HUES48 (cell line): ENCODE results near the gene IGSF9B.

Experiments
- H3K27ac ChIP-seq: one replicate; pipeline ENCODE4 v1.7.0; 2013; ENCODE audit warnings: low read depth, low read length, inconsistent platforms
- H3K27me3 ChIP-seq: 2 replicates; pipeline ENCODE4 v1.6.1; 2013; ENCODE audit warnings: mild to moderate bottlenecking, low read length; ENCODE audit not compliant: control insufficient read depth, insufficient read depth
- H3K36me3 ChIP-seq: 2 replicates; pipeline ENCODE4 v1.6.1; 2013; ENCODE audit warnings: low read length; ENCODE audit not compliant: control insufficient read depth, insufficient read depth
- H3K4me1 ChIP-seq: 2 replicates; pipeline ENCODE4 v1.6.1; 2013; ENCODE audit warnings: mild to moderate bottlenecking, low read length; ENCODE audit not compliant: control insufficient read depth, insufficient read depth
- H3K4me3 ChIP-seq: 2 replicates; pipeline ENCODE4 v1.5.1; 2013; ENCODE audit warnings: mild to moderate bottlenecking, low read depth, low read length
- H3K9ac ChIP-seq: 2 replicates; pipeline ENCODE4 v1.6.1; 2013; ENCODE audit warnings: mild to moderate bottlenecking, low read depth, low read length, moderate library complexity
- H3K9me3 ChIP-seq: 2 replicates; pipeline ENCODE4 v1.6.1; 2013; ENCODE audit warnings: low read length; ENCODE audit not compliant: control insufficient read depth, insufficient read depth

IGSF9B gene

GRCh38 chr11:133886029-133886428 is 70.7 kb downstream of the IGSF9B start:
- H3K36me3 ChIP-seq = no peaks in the 10 kb centered on the region
- H3K9me3 ChIP-seq = no peaks in the 10 kb centered on the region
- H3K4me3 ChIP-seq = no peak overlapping the region
- no peaks in the 10 kb centered on the region for H3K27me3 ChIP-seq
- no peak overlapping the region for H3K27ac ChIP-seq
- no peak overlapping the region for H3K9ac ChIP-seq
- no peaks in the 10 kb centered on the region for H3K4me1 ChIP-seq

- no peak overlapping the region for H3K9ac ChIP-seq
- no peak overlapping the region for H3K4me3 ChIP-seq
- H3K36me3 ChIP-seq = no peaks in the 10 kb centered on the region
- no peaks in the 10 kb centered on the region for H3K4me1 ChIP-seq
- H3K27me3 ChIP-seq = no peaks in the 10 kb centered on the region
- H3K27ac ChIP-seq = no peak overlapping the region
- no peaks in the 10 kb centered on the region for H3K9me3 ChIP-seq
Observed at GRCh38 chr11:133872160-133872559, 84.6 kb downstream of the IGSF9B start.

GRCh38 chr11:133867456-133867855 is 89.3 kb downstream of the IGSF9B start:
- no peak overlapping the region for H3K9ac ChIP-seq
- no peaks in the 10 kb centered on the region for H3K4me1 ChIP-seq
- no peaks in the 10 kb centered on the region for H3K27me3 ChIP-seq
- no peak overlapping the region for H3K27ac ChIP-seq
- no peaks in the 10 kb centered on the region for H3K36me3 ChIP-seq
- no peaks in the 10 kb centered on the region for H3K9me3 ChIP-seq
- no peak overlapping the region for H3K4me3 ChIP-seq

GRCh38 chr11:133865466-133865865 is 91.3 kb downstream of the IGSF9B start:
- no peak overlapping the region for H3K4me3 ChIP-seq
- H3K27ac ChIP-seq = no peak overlapping the region
- H3K9ac ChIP-seq = no peak overlapping the region
- no peaks in the 10 kb centered on the region for H3K4me1 ChIP-seq
- no peaks in the 10 kb centered on the region for H3K27me3 ChIP-seq
- no peaks in the 10 kb centered on the region for H3K9me3 ChIP-seq
- no peaks in the 10 kb centered on the region for H3K36me3 ChIP-seq

- Histone ChIP-seq H3K9ac (no peak overlapping the region), H3K9me3 (no peaks in the 10 kb centered on the region), H3K4me3 (no peak overlapping the region), H3K4me1 (no peaks in the 10 kb centered on the region), H3K27me3 (no peaks in the 10 kb centered on the region), H3K36me3 (no peaks in the 10 kb centered on the region), H3K27ac (no peak overlapping the region)
Observed at GRCh38 chr11:133864756-133865155, 92.0 kb downstream of the IGSF9B start.

- Histone ChIP-seq H3K27ac (no peak overlapping the region), H3K27me3 (no peaks in the 10 kb centered on the region), H3K4me1 (peaks cover 6% of the 10 kb centered on the region), H3K9ac (no peak overlapping the region), H3K36me3 (no peaks in the 10 kb centered on the region), H3K9me3 (peaks cover 4% of the 10 kb centered on the region; the same call in 1 of the 2 replicates), H3K4me3 (no peak overlapping the region)
Observed at GRCh38 chr11:133860151-133860550, 96.6 kb downstream of the IGSF9B start.
